ENCODE data around the gene CRYBA2. TPM values are rescaled to one million over a fixed set of nuclear protein-coding genes. Genes with fewer than 3 reads are reported as not detected.

The CRYBA2 gene
- total and polyA plus RNA-seq, 12 donors, result 0.39 to 26.6 (median 3.9) TPM; not detected in 4

DNA sequence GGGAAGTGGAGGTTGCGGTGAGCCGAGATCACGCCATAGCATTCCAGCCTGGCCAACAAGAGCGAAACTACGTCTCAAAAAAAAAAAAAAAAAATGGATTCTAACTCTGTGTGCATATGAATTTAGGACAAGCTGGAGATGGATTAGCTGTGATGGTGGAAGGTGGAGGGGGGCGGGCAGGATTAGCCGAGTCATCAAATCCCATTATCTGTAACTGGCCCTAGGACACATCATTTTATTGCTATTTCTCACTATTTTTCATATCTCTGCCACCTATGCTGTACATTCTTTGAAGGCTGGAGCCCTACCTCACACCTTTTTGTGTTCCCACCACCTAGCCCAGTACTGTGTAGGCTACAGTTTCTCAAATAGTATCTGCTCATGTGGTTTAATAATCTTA, 41.1 kb downstream of the CRYBA2 start:
- H3K9me3 ChIP-seq (replicated peaks in 1 of 3), result no peaks in the 10 kb centered on the region
- H3K4me1 ChIP-seq (replicated peaks in 1 of 2), result no peaks in the 10 kb centered on the region
- H3K36me3 ChIP-seq (replicated peaks in 1 of 2), result no peaks in the 10 kb centered on the region
- no peak overlapping the region for H3K4me3 ChIP-seq
- no peak for DNase-seq
- TF ChIP-seq POLR2A (IDR thresholded peaks at IDR 0.05), result no peak
- TF ChIP-seq, protein P1, sequence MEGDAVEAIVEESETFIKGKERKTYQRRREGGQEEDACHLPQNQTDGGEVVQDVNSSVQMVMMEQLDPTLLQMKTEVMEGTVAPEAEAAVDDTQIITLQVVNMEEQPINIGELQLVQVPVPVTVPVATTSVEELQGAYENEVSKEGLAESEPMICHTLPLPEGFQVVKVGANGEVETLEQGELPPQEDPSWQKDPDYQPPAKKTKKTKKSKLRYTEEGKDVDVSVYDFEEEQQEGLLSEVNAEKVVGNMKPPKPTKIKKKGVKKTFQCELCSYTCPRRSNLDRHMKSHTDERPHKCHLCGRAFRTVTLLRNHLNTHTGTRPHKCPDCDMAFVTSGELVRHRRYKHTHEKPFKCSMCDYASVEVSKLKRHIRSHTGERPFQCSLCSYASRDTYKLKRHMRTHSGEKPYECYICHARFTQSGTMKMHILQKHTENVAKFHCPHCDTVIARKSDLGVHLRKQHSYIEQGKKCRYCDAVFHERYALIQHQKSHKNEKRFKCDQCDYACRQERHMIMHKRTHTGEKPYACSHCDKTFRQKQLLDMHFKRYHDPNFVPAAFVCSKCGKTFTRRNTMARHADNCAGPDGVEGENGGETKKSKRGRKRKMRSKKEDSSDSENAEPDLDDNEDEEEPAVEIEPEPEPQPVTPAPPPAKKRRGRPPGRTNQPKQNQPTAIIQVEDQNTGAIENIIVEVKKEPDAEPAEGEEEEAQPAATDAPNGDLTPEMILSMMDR (IDR thresholded peaks at IDR 0.05), result no peak
- no peaks in the 10 kb centered on the region for H3K27me3 ChIP-seq
- WGBS, 4 donors, result 92 to 96% (median 95%) methylated on average over 7 of the region's 7 CpGs
- intact Hi-C loops (cut with DNase I), result no loop called here
- no peak overlapping the region for H3K27ac ChIP-seq

DNA sequence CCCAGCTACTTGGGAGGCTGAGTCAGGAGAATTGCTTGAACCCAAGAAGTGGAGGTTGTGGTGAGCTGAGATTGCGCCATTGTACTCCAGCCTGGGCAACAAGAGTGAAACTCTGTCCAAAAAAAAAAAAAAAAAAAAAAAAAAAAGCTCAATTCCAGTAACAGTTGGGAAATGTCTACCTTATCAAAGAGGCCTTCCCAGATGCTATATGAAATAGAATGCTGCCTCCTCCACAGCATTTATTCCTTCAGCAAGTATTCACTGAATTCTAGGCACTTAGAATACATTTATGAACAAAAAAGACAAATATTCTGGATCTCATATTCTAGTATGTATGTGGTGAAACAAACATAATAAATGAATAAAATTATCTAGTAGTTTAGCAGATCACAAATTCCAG, 46.6 kb downstream of the CRYBA2 start:
- Histone ChIP-seq H3K4me3 (no peak overlapping the region), H3K27me3 (peaks cover 16% of the 10 kb centered on the region)

DNA sequence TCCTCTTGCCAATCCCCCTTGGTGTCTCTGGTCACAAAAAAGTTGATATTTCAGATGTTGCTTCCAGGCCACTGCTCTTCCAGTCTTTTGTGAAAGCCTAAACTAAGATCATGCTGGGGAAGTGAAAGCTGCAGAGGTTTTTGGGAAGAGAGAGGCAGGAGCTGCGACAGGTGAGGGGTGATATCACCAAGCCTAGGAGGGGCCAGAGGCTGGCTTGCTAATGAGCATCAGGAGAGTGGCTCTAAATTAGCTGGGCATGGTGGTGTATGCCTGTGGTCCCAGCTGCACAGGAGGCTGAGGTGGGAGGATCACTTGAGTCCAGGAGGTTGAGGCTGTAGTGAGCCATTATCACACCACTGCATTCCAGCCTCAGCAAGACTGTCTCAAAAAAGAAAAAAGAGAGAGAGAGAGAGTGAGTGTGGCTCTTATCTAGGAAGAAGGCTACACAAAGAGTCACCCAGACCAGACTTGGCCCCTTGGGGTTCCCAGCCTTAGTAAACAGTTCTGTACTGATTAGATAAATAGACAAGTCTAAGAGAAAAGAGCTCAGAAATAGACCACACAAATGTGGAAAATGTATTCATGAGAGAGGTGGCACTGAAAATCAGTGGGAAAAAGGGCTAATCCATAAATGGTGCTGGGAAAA, 48.3 kb downstream of the CRYBA2 start:
- no peaks in the 10 kb centered on the region for H3K4me1 ChIP-seq (replicated peaks in 1 of 2)
- TF ChIP-seq POLR2A (IDR thresholded peaks at IDR 0.05), result no peak
- TF ChIP-seq, protein P1 (IDR thresholded peaks at IDR 0.05), result no peak
- H3K36me3 ChIP-seq (replicated peaks in 1 of 2), result no peaks in the 10 kb centered on the region
- DNase-seq, result no peak
- H3K27me3 ChIP-seq, result peaks cover 16% of the 10 kb centered on the region
- H3K4me3 ChIP-seq, result no peak overlapping the region
- 75 to 89% (median 80%) methylated on average over 1 of the region's 1 CpG for WGBS, 4 donors
- no peaks in the 10 kb centered on the region for H3K9me3 ChIP-seq (replicated peaks in 1 of 3)
- intact Hi-C loops (cut with DNase I), result no loop called here
- no peak overlapping the region for H3K27ac ChIP-seq

More for the DNA sequence above, 46.6 kb downstream of the CRYBA2 start:
- intact Hi-C loops (cut with DNase I), result no loop called here
- no peaks in the 10 kb centered on the region for H3K4me1 ChIP-seq (replicated peaks in 1 of 2)
- H3K9me3 ChIP-seq (replicated peaks in 1 of 3), result no peaks in the 10 kb centered on the region
- no peaks in the 10 kb centered on the region for H3K36me3 ChIP-seq (replicated peaks in 1 of 2)
- no peak overlapping the region for H3K27ac ChIP-seq
- TF ChIP-seq, protein P1 (IDR thresholded peaks at IDR 0.05), result no peak
- no peak for TF ChIP-seq POLR2A (IDR thresholded peaks at IDR 0.05)
- WGBS, 4 donors, result 87 to 100% (median 89%) methylated on average over 1 of the region's 1 CpG
- no peak for DNase-seq

MicroRNAs within 50 kb of the gene (microRNA counts, 767-probe panel; counts per million panel counts)
- microRNA hsa-miR-375, result 0 to 7,105 counts per million in 2 donors

Small RNA genes within 50 kb of the gene (microRNA-seq; reads per million reads assigned to microRNA genes)
- gene MIR375, result 907 to 2,621 (median 1,176) reads per million in 3 donors

Small RNA genes within 50 kb of the gene (small RNA-seq; reads per million reads assigned to genes)
- gene MIR375, result 260 to 1,564 reads per million in 2 donors

Other genes starting within 250 kb of the CRYBA2 start
- 100 to 1,000 TPM in 4 of 9 donors, 10 to 100 TPM in 5; 30.9 to 124 (median 96.1) TPM for gene CYP27A1, start 211.3 kb downstream of the CRYBA2 start, total RNA-seq
- 10 to 100 TPM; 29.1 to 75.5 (median 45.8) TPM for gene CYP27A1, start 211.3 kb downstream of the CRYBA2 start, polyA plus RNA-seq
- gene PRKAG3, start 161.6 kb downstream of the CRYBA2 start, total RNA-seq, result under 1 TPM in 1 of 9 donors, not detected in 8; 0.20 TPM
- gene PRKAG3, start 161.6 kb downstream of the CRYBA2 start, polyA plus RNA-seq, result not detected
- gene WNT6, start 133.6 kb downstream of the CRYBA2 start, total RNA-seq, result 1 to 10 TPM in 2 of 9 donors, under 1 TPM in 6, not detected in 1; 0.06 to 2.2 (median 0.67) TPM
- gene WNT6, start 133.6 kb downstream of the CRYBA2 start, polyA plus RNA-seq, result 1 to 10 TPM in 1 of 3 donors, under 1 TPM in 1, not detected in 1; 0.40 to 1.8 TPM
- gene WNT10A, start 112.6 kb downstream of the CRYBA2 start, total RNA-seq, result under 1 TPM in 2 of 9 donors, not detected in 7; 0.14 to 0.43 TPM
- under 1 TPM in 2 of 3 donors, not detected in 1; 0.07 to 0.24 TPM for gene WNT10A, start 112.6 kb downstream of the CRYBA2 start, polyA plus RNA-seq
- gene CDK5R2, start 33.8 kb downstream of the CRYBA2 start, total RNA-seq, result 1 to 10 TPM in 3 of 9 donors, under 1 TPM in 3, not detected in 3; 0.13 to 8.7 (median 1.1) TPM
- 10 to 100 TPM in 1 of 3 donors, 1 to 10 TPM in 2; 1.7 to 10.4 (median 5.0) TPM for gene CDK5R2, start 33.8 kb downstream of the CRYBA2 start, polyA plus RNA-seq
- 1 to 10 TPM in 3 of 9 donors, under 1 TPM in 2, not detected in 4; 0.22 to 7.2 (median 1.2) TPM for gene FEV, start 8.2 kb downstream of the CRYBA2 start, total RNA-seq
- 10 to 100 TPM in 1 of 3 donors, 1 to 10 TPM in 2; 3.5 to 16.5 (median 5.3) TPM for gene FEV, start 8.2 kb downstream of the CRYBA2 start, polyA plus RNA-seq
- under 1 TPM in 2 of 9 donors, not detected in 7; 0.04 to 0.06 TPM for gene CFAP65, start 48.1 kb upstream of the CRYBA2 start, total RNA-seq
- gene CFAP65, start 48.1 kb upstream of the CRYBA2 start, polyA plus RNA-seq, result under 1 TPM; 0.05 to 0.16 (median 0.10) TPM
- under 1 TPM in 1 of 9 donors, not detected in 8; 0.11 TPM for gene IHH, start 67.5 kb upstream of the CRYBA2 start, total RNA-seq
- gene IHH, start 67.5 kb upstream of the CRYBA2 start, polyA plus RNA-seq, result under 1 TPM in 1 of 3 donors, not detected in 2; 0.17 TPM
- 10 to 100 TPM; 11.9 to 22.9 (median 17.8) TPM for gene NHEJ1, start 167.4 kb upstream of the CRYBA2 start, total RNA-seq
- gene NHEJ1, start 167.4 kb upstream of the CRYBA2 start, polyA plus RNA-seq, result 10 to 100 TPM in 1 of 3 donors, 1 to 10 TPM in 2; 5.7 to 26.0 (median 7.1) TPM
- gene SLC23A3, start 176.6 kb upstream of the CRYBA2 start, total RNA-seq, result 1 to 10 TPM in 2 of 9 donors, under 1 TPM in 5, not detected in 2; 0.14 to 2.9 (median 0.83) TPM
- gene SLC23A3, start 176.6 kb upstream of the CRYBA2 start, polyA plus RNA-seq, result 1 to 10 TPM in 1 of 3 donors, under 1 TPM in 2; 0.11 to 4.3 (median 0.84) TPM
- gene CNPPD1, start 183.5 kb upstream of the CRYBA2 start, total RNA-seq, result 100 to 1,000 TPM in 6 of 9 donors, 10 to 100 TPM in 3; 32.6 to 137 (median 110) TPM
- 10 to 100 TPM; 46.9 to 62.7 (median 61.0) TPM for gene CNPPD1, start 183.5 kb upstream of the CRYBA2 start, polyA plus RNA-seq
- gene RETREG2, start 184.9 kb upstream of the CRYBA2 start, total RNA-seq, result 100 to 1,000 TPM in 5 of 9 donors, 10 to 100 TPM in 4; 63.3 to 159 (median 114) TPM
- gene RETREG2, start 184.9 kb upstream of the CRYBA2 start, polyA plus RNA-seq, result 10 to 100 TPM; 30.1 to 63.3 (median 47.6) TPM
- gene ZFAND2B, start 213.4 kb upstream of the CRYBA2 start, total RNA-seq, result 100 to 1,000 TPM in 1 of 9 donors, 10 to 100 TPM in 8; 28.7 to 156 (median 34.5) TPM
- 10 to 100 TPM; 24.7 to 85.5 (median 48.3) TPM for gene ZFAND2B, start 213.4 kb upstream of the CRYBA2 start, polyA plus RNA-seq
- 10 to 100 TPM; 10.1 to 85.1 (median 26.8) TPM for gene ABCB6, start 225.5 kb upstream of the CRYBA2 start, total RNA-seq
- gene ABCB6, start 225.5 kb upstream of the CRYBA2 start, polyA plus RNA-seq, result 10 to 100 TPM; 22.4 to 73.3 (median 71.2) TPM
- gene ATG9A, start 236.2 kb upstream of the CRYBA2 start, total RNA-seq, result 10 to 100 TPM; 27.3 to 73.1 (median 57.8) TPM
- 10 to 100 TPM; 13.0 to 37.6 (median 26.5) TPM for gene ATG9A, start 236.2 kb upstream of the CRYBA2 start, polyA plus RNA-seq
- gene ANKZF1, start 236.4 kb upstream of the CRYBA2 start, total RNA-seq, result 10 to 100 TPM; 11.5 to 60.1 (median 36.8) TPM
- 10 to 100 TPM; 15.0 to 93.1 (median 50.4) TPM for gene ANKZF1, start 236.4 kb upstream of the CRYBA2 start, polyA plus RNA-seq

Measured in adrenal gland (tissue), 12 donors.